Stimulated activated CD4-positive, alpha-beta T cell treated with anti-CD3 and anti-CD28 coated beads, Interleukin-2, amount 100 ng/mL, for 48 hours (primary cell): ENCODE results near the gene OR6M1.

Experiments used
- DNase-seq, 2 donors: peaks; one replicate each; pipeline ENCODE4 v3.0.0-alpha.2; 2020

The OR6M1 gene, protein sequence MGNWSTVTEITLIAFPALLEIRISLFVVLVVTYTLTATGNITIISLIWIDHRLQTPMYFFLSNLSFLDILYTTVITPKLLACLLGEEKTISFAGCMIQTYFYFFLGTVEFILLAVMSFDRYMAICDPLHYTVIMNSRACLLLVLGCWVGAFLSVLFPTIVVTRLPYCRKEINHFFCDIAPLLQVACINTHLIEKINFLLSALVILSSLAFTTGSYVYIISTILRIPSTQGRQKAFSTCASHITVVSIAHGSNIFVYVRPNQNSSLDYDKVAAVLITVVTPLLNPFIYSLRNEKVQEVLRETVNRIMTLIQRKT

GRCh38 chr11:123806249-123806648 lies at the start of gene OR6M1:
OR6M1 (minus strand) TSS chr11:123806349; CDS start chr11:123806349, 0 bp downstream.
- DNase-seq = no peak

GRCh38 chr11:123853038-123853437 lies 46.9 kb upstream of the OR6M1 start:
- DNase-seq = no peak

DNA sequence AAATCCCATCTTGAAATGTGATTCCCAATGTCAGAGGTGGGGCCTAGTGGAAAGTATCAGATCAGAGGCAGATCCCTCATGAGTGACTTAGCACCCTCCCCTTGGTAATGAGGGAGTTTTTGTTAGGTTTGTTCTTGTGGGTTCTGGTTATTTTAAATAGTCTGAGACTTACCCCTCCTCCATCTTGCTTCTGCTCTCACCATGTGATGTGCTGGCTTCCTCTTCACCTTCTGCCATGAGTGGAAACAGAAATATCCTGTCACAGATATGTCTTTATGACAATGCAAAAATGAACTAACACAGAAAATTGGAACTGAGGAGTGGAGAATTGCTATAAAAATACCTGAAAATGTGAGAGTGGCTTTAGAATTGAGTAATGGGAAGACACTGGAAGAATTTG lies 46.2 kb upstream of the OR6M1 start:
- no peak for DNase-seq

DNA sequence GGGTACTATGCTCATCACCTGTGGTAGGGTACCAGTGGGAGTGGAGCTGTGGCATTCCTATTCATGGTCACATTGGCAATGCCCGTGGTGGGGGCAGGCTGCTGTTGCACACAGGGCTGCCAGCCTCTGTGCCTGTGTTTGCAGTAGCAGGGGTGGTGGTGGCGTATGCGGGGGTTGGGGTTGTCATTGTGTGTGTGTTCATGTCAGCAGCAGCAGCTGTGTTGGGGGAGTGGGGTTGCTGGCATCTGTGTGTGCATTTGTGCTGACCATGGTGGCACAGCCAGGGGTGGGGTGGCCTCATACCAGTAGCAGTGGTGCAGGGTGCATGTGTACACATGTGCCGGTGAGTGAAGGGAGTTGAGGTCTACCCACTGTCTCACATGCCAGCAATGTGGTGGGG lies 45.0 kb upstream of the OR6M1 start:
- DNase-seq = no peak

DNA sequence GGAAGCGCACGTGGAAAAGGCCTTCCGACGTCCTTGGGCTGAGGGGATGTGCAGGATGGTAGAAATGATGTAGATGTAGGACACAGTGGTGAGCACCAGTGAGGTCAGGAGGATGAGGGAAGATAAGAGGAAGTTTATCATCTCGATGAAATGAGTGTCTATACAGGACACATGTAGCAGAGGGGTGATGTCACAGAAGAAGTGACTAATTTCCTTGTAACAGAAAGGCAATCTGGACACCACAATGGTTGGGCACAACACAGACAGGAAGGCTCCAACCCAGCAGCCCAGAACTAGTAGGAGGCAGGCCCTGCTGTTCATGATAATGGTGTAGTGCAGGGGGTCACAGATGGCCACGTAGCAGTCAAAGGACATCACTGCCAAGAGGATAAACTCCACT lies 35.0 kb upstream of the OR6M1 start:
- DNase-seq = no peak

GRCh38 chr11:123839131-123839530 lies 33.0 kb upstream of the OR6M1 start:
- DNase-seq = no peak

- no peak for DNase-seq
These were observed 32.5 kb upstream of the OR6M1 start for GRCh38 chr11:123838659-123839058.

DNA sequence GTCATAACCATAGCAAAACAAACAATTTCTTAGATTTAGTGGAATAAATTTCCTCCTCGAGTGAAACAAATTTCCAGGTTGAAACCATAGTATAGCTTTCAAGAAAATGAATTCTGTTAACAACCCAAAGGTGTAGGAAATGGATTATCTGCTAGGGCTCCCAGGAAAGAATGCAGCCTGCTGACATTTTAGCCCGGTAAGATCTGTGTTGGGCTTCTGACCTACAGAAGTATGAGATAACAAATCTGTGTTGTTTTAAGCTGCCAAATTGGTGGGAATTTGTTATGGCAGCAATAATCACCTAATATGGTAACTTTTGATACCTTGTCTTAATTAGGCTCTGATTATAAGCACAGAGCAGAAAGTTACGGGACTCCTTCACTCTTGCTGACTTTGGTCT lies 32.0 kb upstream of the OR6M1 start:
- DNase-seq = no peak

DNA sequence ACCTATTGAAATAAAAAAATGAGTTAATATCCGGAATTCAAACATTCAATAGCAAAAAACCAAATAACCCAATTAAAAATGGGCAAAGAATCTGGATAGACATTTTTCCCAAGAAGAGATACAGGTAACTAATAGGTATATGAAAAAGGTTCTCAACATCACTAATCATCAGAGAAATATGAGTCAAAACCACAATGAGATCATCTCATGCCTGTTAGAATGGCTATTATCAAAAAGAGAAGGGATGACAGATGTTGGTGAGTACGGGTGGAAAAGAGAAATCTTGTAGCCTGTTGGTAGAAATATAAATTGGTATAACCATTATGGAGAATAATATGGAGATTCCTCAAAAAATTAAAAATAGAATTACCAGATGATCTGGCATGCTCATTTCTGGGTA lies 26.9 kb upstream of the OR6M1 start:
- DNase-seq = no peak

DNA sequence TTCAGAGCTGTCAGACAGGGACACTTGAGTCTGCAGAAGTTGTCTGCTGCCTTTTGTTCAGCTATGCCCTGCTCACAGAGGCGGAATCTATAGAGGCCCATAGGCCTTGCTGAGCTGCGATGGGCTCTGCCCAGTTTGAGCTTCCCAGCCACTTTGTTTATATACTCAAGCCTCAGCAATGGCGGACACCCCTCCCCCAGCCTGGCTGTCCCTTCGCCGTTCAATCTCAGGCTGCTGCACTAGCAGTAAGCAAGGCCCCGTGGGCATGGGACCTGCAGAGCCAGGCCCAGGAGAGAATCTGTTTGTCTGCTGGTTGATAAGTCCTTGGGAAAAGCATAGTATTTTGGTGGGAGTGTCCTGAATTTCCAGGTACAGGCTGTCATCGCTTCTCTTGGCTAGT lies 23.6 kb upstream of the OR6M1 start:
- no peak for DNase-seq

DNA sequence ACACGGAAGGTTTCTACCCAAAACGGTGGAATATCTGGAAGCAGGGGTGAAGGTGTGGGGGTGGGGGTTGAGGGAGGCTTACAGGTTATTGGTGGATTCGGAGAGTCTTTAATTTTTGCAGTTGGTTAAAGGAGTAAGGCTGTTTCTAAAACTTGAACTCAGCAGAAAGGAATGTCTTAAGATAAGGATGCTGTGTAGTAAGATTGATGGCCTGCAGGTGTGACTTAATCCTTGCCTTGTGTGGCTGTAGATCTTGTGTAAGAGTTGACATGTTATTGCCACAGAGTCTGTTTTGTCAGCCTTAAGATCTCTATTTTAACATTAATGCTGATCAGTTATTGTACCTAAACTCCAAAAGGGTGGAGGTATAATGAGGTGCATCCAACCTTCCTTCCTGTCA lies 16.4 kb upstream of the OR6M1 start:
- DNase-seq = no peak

DNA sequence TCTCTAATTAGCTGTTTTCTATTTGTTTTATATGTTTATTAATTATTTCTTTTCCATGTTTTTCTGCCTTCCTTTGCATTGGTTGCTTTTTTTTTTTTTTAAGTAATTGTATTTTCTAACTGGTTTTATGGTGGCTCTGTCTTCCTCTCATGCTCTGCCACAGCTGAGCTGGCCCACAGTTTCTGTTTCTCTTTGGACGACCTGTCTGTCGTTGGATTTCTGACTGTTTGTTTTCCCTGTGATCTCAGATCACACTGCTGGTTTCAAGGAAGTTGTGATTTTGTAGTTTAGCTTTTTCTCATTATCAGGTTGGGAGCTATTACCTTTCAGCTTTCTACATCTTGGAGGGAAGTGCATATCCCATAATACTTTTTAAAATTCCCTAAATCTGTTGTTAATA lies 15.9 kb upstream of the OR6M1 start:
- DNase-seq = no peak

DNA sequence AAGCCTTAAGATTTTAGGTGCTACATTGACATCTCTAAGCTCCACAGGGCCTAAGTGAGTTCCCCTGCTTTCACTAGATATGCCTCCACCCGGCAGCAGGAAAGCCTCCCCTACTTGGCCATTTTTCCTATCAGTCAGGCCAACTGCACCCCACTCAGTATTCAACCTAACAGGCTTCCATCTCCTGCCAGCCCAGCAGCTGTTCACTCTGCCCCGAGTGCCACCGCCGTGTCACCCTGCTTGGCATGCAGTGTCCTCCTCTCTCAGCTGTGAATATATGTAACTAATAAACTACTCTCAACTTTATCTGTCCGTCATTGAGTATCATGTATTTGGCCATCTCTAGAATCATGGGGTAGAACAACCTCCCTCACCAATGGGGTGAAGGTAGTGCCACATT lies 9.0 kb upstream of the OR6M1 start:
- DNase-seq = no peak

DNA sequence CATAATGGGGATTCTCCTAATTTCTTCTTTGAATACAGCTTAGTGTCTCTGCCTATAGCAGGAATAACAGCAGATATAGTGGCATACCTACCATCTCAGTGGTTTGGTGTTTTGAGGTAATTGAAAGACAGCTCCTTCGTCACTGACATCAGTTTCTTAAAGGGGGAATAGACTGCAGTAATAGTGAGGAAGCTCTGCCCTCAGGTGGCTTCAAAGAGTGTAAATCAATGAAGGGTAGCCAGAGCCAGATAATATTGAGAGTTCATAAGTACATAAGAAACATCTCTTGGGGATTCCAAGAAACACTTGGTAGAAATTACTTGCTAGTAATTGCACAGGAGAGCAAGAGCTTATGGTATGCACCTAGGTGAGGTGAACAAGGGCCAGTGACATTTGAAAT lies 4.4 kb downstream of the OR6M1 start:
- no peak for DNase-seq

DNA sequence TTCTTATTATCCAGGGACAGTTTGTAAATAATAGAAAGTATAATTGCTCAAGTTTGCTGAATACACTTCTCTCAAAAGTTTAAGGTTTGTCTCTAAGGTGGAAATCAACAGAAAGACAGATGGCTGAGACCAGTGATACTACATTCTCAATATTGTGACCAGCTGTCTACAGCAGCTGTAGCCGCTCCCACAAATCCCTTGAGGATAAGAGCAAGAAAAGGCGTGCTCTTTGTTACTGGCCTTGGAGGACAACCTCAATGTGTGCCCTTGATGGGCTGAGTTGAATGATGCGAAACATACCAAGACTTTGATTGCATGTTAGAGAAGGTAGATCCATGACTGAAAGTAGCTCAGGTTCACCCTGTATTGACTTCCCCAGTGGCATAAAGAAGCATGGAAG lies 6.1 kb downstream of the OR6M1 start:
- DNase-seq = no peak

DNA sequence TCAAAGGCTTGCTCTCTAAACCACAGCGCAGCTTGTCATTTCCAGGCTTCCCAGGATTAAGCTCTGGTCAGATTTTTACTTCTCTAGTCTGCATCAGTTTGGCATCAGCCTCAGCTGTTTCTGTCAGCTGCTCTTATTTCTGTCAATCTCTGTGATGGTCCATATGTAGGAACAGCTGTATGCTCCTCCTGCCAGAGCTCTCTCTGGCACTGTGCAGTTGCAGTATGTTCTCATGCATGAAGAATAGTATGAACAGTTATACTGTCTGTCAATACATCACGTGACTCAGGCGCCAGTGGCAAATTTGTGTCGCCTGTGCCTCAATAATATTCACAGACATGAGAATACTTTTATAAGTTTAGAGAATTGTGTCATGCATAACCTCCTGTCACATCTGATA lies 6.7 kb downstream of the OR6M1 start:
- DNase-seq = no peak

GRCh38 chr11:123798513-123799252 lies 7.5 kb downstream of the OR6M1 start:
- DNase-seq = no peak

GRCh38 chr11:123798079-123798478 lies 8.1 kb downstream of the OR6M1 start:
- DNase-seq = no peak

DNA sequence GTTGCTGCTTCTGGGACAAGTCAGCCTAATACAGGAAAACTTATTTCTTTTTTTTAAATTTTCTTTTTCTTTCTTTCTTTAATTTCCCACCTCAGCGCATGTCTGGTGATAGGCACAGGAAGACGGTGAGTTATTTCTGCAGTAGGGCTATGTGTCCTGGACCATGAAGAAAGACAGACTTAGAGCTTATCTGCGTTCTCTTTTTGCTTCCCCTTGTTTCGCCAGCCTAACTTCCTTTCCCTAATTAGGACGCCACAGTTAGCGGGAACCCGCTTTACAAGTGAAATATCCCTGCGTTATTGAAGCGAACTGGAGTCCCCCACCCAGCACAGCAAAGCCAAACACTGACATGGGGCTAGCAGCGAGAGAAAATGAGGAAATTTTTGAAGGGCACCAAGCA lies 8.6 kb downstream of the OR6M1 start:
- DNase-seq = no peak

DNA sequence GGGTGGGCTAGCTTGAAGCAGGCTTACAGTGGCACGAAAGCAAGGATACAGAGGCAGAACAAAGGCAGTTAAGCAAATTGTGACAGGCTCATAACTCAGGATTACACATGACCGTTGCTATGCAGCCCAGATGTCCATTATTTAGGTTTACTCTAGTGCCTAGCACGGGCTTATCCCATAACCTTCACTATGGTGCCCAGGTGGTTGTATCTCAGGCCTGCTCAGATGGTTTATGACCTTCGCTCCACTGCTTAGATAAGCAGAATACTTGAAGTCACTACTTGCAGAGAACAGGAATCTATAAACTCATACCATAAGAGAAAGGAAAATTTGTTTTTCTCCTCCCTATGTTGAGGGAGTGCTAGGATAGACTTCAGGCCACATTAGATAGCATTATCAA lies 9.0 kb downstream of the OR6M1 start:
- no peak for DNase-seq

DNA sequence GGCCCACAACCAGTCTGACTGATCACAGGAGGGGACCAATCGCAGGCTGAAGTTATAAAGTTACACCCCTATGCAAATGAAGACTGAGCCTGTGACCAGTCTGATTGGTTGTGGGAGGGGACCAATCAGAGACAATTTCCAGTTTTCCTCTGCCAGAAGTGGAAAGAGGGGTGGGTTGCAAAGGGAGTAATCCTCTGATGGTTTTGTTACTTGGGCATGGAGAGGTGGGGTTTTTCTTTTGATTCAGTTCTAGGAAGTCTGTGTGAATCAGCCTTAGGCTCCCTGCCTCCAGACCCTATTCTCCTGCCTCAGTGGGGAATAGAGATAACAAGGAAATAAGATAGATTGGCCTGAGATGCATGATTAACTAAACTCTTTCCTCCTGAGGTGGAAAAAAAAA lies 9.9 kb downstream of the OR6M1 start:
- DNase-seq = no peak

- no peak for DNase-seq
These were observed 22.6 kb downstream of the OR6M1 start for GRCh38 chr11:123783536-123783935.

- DNase-seq = no peak
These were observed 27.6 kb downstream of the OR6M1 start for GRCh38 chr11:123778511-123778910.

- DNase-seq = no peak
These were observed 30.2 kb downstream of the OR6M1 start for GRCh38 chr11:123775715-123776549.
